DOHH2 (cell line): ENCODE results near the gene COL5A1.

Experiments
- CTCF ChIP-seq: fragments of 200-600 bp; sonication (generic); IDR thresholded peaks from one replicate; pipeline ENCODE4 v1.5.1; 2014; ENCODE audit warnings: antibody characterized with exemption, mild to moderate bottlenecking, low read depth, low read length; ENCODE audit not compliant: poor library complexity, severe bottlenecking
- EZH2phosphoT487 ChIP-seq: fragments of 200-600 bp; sonication (generic); IDR thresholded peaks from 2 replicates; pipeline ENCODE4 v1.6.1; 2017; ENCODE audit warnings: borderline replicate concordance, mild to moderate bottlenecking, antibody characterized with exemption, low read length, moderate library complexity, mixed read lengths

- TF ChIP-seq CTCF (no peak), EZH2phosphoT487 (no peak)
These were observed 15.6 kb upstream of the COL5A1 start for GRCh38 chr9:134626069-134626423.
